Activated CD8-positive, alpha-beta memory T cell treated with anti-CD3 and anti-CD28 coated beads, Interleukin-2, amount 50 U/mL, for 1 hour (primary cell): ENCODE data around the gene VSTM4.

Source experiments
- DNase-seq: peaks from one replicate; pipeline ENCODE4 v3.0.0-alpha.2; 2020; ENCODE audit errors: extremely low read depth

VSTM4 gene

GRCh38 chr10:49044293-49045193 lies 70.8 kb downstream of the VSTM4 start:
- no peak for DNase-seq

GRCh38 chr10:49040601-49041000 lies 74.7 kb downstream of the VSTM4 start:
- no peak for DNase-seq

DNA sequence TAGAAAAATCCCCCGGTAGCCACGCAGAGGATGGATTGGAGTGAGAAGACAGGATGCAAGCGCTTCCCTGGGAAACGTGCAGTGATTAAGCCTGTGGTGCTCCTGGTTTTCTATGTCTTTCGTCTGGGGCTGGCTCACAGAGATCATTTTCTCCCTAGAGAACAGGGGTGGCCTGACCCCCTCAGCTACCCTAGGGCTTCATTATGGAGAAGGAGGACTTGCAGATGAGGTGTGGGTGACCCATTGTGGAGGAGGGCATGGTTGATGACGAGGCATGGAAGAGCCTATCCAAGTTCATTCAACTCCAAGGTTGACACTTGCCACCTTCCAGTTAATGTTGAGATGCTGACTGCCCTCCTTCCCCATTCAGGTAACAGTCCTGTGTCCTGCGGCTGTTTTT lies 75.9 kb downstream of the VSTM4 start:
- no peak for DNase-seq

- DNase-seq, result no peak
Observed at GRCh38 chr10:49038711-49039110, 76.6 kb downstream of the VSTM4 start.

DNA sequence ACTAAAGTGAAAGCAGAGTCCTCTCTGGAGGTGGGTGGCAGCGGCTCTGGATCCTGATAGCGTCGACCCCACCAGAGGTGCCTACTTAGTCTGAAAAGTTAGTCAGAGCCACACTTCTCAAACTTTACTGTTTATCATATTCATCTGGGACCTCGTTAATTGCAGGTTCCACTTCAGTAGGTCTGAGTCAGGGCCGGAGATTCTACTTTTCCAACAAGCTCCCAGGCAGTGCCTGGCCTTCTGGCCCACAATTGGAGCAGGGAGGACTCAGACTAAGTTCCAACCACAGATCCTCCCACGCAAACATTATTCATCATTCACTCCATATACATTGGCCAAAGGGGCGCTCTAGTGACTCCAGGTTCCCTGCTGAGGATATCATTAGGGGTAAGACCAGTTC lies 78.1 kb downstream of the VSTM4 start:
- no peak for DNase-seq

DNA sequence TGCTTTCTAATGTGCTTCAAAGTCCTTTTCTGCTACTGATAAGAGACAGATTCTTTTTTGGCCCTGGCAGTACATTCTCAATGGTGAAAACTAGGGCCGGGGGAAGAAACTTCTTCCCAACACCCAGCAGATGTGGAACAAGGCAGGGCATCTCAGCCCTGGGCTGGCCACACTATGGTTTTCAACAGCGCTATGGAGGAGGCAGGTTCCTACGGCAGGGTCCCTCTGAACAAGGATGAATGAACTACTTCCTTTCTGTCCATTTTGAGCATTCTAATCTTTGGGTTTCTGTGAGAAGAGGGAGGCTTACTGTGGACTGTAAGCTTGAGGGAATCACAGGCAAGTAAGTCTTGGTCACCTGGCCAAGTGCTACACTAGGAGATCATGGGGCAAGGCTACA lies 78.7 kb downstream of the VSTM4 start:
- no peak for DNase-seq

DNA sequence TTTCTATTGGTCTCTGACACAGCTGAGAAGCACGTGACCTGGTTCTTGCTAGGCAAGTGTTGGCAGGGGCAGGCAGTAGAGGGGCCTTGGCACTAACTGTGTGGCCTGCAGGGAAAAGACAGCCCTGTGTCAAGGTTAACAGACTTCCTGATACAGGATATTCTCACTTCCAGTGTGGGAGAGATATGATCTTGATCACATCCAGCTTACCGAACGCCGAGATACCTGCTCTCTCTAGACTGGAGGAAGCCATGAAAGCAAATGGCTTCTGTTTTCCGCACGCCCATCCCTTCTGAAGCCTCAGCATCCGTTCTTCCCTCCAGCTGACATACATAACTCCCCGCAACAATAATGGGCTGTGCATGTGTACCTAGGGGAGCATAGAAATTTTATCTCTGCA lies 79.4 kb downstream of the VSTM4 start:
- no peak for DNase-seq

GRCh38 chr10:49034925-49035324 lies 80.4 kb downstream of the VSTM4 start:
- no peak for DNase-seq

- DNase-seq, result no peak
Observed at GRCh38 chr10:49033939-49034338, 81.4 kb downstream of the VSTM4 start.

DNA sequence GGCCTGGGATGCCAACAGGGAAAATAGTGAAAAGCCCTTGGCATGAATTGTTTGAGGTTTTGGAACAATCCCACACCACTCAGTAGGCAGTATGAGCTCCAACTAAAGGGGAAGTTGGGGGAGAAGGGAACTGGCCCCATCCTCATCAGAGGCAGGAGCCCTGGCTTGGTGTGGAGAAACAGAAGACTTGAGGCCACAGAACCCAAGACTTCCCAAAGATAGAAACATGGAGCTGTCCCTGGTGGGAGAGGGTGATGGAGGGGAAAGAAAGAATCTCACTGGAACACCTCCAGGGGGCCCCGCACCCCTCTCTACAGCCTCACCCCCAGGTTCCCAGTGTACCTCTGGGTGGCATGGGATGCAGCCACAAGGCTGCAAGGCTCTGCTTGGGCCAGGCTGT lies 85.7 kb downstream of the VSTM4 start:
- DNase-seq, result no peak

DNA sequence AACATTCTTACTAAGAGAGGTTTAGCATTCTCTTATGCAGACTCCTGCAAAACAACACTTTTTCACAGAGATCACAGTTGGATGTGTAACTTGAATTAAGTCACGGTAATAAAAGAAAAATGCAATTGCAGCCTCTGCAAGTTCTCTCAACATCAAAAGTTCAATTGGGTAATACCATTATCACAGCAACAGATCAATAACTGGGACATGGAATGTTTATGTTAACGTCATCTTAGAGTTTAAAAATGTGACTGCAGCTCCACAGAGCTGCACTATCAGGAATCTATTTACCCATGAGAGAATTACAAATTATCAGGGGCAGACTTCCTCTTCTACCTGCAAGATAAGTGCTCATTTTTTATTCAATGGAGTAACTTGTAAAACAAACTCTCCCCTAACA lies 86.7 kb downstream of the VSTM4 start:
- DNase-seq, result no peak

GRCh38 chr10:49025347-49025983 lies 89.9 kb downstream of the VSTM4 start:
- DNase-seq, result no peak

GRCh38 chr10:49024484-49024883 lies 90.8 kb downstream of the VSTM4 start:
- DNase-seq, result no peak

- no peak for DNase-seq
Observed at GRCh38 chr10:49023752-49024151, 91.6 kb downstream of the VSTM4 start.

DNA sequence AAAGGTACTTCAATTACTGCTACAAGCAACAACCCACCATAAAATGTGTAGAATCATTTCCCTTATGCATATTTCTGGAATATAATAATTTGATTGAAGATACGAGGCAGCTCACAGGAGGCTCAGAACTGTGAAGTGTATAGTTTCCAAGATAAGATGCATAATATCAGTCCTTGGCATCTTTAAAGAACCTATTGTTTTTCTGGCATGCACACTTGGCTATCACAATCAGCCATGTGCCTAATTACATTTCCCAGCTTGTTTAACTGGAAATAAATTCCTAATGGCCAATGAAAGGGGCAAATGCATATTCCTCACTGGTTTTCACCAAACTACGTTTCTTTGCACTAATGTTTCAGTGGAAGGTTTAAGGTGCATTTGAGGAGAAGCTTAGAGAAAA lies 92.3 kb downstream of the VSTM4 start:
- DNase-seq, result no peak

DNA sequence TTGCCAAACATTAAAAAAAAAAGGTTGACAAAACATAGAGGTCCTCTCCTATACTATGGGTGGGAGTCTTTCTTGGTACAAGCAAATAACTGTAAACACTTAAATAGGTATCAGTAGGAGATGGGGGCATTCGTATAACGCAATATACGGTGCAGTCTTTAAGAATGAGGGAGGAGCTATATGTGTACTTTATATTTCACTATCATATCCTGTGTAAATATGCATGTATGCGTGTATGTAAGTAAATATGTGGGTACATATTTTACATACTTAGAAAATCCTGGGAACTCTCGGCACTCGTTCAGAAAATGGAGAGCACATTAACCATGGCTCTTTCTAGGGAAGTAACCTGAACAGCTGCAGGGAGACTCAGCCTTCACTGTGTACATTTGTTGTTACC lies 93.6 kb downstream of the VSTM4 start:
- no peak for DNase-seq

DNA sequence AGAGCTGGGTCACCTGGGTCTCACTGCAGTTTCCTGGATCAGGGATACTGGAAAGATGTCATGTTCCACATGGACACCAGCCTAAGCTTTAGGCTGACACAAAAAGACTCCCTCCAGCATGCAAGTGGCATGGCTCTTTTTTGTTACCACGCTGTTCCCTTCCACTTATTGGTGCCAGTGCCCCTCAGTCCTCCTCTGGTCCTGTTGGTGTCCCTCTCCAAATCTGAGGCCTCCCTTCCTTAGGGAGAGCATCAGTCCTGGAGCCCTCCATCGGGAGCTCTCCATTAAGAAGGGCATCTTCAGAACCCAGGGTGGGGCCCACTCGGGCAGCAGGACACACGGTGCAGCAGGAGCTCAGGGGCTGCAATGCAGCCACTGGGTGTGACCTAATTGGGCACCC lies 99.6 kb downstream of the VSTM4 start:
- DNase-seq, result no peak

DNA sequence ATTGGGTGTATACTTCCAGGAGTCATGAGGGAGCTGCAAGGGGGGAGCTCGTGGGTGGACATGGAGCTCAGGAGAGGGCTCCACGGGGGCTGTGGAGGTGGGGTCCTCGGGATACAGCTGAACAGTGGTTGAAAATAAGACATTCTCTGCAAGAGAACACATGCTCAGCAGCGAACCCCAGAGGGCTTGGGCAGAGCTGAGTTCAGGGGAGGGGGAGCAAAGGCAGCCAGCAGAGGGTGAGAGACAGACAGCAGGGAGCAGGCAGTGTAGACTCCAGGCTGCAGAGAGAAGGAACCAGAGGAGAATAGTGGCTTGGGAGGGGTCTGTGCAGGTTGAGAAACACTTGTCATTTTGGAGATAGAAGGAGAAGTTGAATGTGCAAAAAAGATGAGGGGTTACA lies 102.7 kb downstream of the VSTM4 start:
- DNase-seq, result no peak

- no peak for DNase-seq
Observed at GRCh38 chr10:49011756-49012155, 103.6 kb downstream of the VSTM4 start.

DNA sequence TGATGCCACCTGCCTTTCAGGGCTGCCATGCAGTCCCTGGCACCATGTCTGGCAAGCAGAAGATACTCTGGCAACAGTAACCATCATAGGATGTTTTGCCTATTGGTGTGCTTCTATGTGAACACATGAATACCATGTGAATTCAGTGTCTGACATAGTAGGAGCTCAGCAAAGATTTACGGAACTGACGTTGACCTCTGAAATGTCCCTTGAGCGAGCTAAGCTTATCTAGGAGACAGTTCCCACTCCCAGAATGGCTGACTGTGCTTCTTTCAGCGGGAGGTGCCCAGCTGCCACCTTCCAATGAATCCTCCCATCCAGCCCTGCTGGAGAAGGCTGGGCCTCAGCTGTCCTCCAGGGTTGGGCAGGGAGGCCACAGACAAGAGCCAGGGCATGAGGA lies 104.5 kb downstream of the VSTM4 start:
- no peak for DNase-seq

DNA sequence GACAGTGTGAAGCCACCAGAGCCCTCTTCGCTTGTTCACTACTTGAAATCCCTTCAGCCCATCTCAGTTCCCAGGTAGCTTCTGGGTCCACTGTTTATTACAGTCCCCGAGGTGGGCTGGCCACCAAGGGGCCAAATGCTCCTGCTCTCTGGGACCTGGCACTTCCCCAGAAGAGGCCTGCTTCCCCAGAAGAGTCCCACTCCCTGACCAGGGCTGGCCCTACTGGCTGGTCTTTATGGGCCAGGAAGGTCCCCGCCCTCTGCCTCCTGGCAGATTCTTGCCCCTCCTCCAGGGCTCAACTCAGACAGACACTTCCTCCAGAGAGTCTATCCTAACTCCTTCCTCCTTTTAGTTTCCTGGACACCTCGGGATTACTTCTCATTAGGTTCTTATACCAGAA lies 105.0 kb downstream of the VSTM4 start:
- no peak for DNase-seq

DNA sequence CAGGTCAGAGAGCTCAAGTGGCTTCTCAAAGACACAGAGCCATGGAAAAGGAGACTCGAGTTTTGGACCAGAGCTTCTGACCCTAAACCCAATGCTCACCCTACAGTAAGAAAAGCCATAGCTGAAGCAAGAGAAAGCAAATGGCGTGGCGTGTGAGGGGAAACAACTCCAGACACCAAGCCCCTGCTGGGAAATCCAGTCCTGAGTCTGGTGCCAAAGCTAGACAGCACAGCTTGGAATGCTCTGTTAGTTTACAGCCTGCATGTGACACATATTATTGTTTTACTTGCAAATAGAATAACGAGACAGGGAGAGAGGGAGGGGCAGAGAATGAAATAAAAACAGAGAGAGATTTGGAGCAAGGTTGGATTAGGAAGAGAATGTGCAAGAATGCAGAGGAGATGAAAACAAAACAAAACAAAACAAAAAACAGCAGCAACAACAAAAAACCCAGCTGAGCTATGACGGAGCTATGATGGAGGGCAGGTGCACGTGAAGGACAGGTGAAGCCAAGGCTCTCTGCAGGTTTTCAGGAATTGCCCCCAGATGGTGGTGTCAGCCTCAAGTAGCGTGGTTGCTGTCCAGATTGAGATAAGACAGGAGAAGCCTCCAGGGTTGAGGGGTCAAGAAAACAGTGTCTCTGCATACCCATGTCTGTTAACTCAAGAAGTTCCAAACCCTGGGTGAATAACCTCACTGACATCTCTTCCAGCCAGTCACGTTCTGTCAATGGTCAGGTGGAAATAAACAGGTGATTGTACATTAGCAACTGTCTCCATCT lies 105.9 kb downstream of the VSTM4 start:
- no peak for DNase-seq
